Testis (tissue), 2 donors: ENCODE measurements around the gene CORO1C.

Experiments
- POLR2A ChIP-seq: fragments of 450-650 bp; IDR thresholded peaks from one replicate; pipeline ENCODE4 v1.6.1; 2017; ENCODE audit warnings: antibody characterized with exemption, mild to moderate bottlenecking, moderate library complexity
- TF ChIP-seq, protein P1 (sequence below), 3 experiments: fragments of 450-650 bp in 2 of 3; fragments of 200-600 bp in 1 of 3; sonication (generic) in 1 of 3; IDR thresholded peaks; one replicate each; pipeline ENCODE4 v1.5.1; 2016 to 2019; ENCODE audit warnings: antibody characterized with exemption in 3 of 3, mild to moderate bottlenecking in 2 of 3, moderate library complexity in 1 of 3

DNA sequence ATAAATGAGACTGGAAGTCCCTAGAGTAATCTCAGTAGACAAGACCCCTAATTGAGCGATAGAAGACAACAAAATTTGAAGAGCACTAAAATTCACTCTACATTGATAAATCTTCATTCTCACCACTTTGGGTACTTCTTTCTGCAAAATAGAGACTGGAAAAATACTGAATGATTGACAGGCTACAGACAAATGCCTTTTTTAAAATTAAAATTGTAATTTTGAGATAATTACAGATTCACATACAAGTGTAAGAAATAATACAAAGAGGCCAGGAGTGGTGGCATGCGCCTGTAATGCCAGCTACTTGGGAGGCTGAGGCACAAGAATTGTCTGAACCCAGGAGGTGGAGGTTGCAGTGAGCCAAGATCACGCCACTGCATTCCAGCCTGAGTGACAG is 4.5 kb upstream of the CORO1C start:
- TF ChIP-seq, protein P1, sequence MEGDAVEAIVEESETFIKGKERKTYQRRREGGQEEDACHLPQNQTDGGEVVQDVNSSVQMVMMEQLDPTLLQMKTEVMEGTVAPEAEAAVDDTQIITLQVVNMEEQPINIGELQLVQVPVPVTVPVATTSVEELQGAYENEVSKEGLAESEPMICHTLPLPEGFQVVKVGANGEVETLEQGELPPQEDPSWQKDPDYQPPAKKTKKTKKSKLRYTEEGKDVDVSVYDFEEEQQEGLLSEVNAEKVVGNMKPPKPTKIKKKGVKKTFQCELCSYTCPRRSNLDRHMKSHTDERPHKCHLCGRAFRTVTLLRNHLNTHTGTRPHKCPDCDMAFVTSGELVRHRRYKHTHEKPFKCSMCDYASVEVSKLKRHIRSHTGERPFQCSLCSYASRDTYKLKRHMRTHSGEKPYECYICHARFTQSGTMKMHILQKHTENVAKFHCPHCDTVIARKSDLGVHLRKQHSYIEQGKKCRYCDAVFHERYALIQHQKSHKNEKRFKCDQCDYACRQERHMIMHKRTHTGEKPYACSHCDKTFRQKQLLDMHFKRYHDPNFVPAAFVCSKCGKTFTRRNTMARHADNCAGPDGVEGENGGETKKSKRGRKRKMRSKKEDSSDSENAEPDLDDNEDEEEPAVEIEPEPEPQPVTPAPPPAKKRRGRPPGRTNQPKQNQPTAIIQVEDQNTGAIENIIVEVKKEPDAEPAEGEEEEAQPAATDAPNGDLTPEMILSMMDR (IDR thresholded peaks at IDR 0.05): no peak
- TF ChIP-seq POLR2A: no peak
